Measurements from ENCODE around the gene RBMS3.

DNA sequence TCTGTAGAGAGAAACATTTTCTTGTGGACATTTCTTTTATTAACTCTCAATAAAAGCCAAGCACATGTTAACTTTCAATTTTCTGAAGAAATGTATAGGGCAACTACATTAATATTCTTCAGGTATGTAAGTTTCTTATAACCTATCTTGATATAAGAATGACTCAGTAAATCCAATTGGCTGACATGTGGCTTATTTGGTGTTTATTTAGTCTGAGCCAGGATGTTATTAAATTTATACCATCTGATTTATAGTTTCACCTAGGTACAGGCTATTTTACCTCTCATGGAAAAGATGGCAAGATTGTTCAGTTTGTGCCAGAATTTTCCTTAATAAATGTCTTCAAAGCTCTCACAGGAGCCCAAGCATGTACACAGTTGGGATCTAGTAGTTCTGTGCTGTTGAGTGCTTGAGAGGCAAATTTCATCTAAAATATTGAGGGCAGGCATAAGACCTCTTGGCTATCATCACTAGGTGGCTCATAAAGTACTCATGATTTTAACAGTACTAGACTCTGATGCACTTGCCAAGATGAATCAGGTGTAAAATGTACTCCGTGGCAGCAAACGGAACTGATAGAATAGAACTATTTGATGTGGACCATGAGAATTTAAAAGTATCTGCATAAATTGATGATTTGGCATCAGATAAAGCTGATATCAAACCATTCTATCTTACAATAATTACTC lies 631.9 kb downstream of the RBMS3 start:
- TF ChIP-seq, protein P1, sequence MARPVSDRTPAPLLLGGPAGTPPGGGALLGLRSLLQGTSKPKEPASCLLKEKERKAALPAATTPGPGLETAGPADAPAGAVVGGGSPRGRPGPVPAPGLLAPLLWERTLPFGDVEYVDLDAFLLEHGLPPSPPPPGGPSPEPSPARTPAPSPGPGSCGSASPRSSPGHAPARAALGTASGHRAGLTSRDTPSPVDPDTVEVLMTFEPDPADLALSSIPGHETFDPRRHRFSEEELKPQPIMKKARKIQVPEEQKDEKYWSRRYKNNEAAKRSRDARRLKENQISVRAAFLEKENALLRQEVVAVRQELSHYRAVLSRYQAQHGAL (CRISPR knock-in tag; IDR thresholded peaks at IDR 0.05; ENCODE audit: not compliant biosample characterization): no peak
- no peak for TF ChIP-seq ZNF253 (CRISPR knock-in tag; IDR thresholded peaks at IDR 0.05; ENCODE audit: borderline replicate concordance)
